Measurements from ENCODE around the gene PPY.
A peak's percentile ranks its signal among the peaks of the same experiment; 100 is the strongest.
"Not testable (repeated sequence)": the region's sequence is repeated elsewhere in the genome, so short reads cannot be mapped to it uniquely, and the experiment has no call there.

PPY gene, protein sequence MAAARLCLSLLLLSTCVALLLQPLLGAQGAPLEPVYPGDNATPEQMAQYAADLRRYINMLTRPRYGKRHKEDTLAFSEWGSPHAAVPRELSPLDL

DNA sequence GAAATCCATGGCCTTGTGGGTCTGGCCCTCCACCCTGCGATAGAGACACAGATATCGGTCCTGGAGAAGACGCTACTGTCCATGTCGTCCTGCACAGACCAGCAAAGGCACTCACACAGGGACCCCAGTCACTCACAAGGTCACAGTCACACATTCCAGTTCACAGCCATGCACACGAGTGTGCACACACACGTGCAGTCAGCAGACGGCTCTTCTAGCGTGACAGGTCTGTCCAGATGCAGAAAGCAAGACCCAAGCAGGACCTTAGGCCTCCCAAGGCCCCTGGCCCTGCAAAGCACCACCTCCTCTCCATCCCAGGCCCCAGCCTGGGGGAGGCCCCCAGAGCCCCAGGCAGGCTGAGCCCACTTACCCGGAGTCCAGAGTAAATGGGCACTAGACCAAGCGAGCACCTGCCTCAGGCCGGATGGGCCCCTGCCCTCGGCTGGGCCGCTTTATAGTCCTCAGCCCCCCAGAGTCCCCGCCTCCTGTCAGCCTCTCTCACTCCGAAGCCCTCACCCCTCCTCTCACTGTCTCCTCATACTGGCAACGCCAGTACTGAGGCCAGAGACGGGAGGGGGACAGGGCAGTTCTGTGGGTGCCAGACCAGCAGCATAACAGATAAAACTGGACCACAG lies at the start of gene PPY:
Gene PPY (minus strand): TSS at position 426 of the 635 bp plus-strand sequence. CDS start 822 bp downstream, outside the sequence.
- DNase-seq (ENCODE audit: low read depth, low spot score) = no peak

DNA sequence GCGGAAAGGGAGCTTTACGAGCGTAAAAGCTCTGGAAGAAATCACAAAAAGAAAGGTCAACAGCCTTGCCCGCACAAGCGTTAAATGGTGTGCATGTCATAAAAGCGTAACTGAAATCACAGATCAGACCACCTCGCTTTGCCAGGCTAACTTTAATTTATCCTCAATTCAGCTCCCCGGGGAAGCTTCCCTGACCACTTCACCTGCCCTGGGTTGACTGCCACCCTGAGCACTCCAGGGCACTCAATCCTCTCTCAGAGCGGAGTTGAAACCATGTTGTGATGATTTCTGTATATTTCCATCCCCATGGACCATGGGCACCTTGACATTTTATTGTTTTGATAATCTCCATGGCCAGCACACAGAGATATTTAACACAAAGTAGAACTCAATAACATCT lies 46.0 kb upstream of the PPY start:
- DNase-seq (ENCODE audit: low read depth, low spot score) = no peak

DNA sequence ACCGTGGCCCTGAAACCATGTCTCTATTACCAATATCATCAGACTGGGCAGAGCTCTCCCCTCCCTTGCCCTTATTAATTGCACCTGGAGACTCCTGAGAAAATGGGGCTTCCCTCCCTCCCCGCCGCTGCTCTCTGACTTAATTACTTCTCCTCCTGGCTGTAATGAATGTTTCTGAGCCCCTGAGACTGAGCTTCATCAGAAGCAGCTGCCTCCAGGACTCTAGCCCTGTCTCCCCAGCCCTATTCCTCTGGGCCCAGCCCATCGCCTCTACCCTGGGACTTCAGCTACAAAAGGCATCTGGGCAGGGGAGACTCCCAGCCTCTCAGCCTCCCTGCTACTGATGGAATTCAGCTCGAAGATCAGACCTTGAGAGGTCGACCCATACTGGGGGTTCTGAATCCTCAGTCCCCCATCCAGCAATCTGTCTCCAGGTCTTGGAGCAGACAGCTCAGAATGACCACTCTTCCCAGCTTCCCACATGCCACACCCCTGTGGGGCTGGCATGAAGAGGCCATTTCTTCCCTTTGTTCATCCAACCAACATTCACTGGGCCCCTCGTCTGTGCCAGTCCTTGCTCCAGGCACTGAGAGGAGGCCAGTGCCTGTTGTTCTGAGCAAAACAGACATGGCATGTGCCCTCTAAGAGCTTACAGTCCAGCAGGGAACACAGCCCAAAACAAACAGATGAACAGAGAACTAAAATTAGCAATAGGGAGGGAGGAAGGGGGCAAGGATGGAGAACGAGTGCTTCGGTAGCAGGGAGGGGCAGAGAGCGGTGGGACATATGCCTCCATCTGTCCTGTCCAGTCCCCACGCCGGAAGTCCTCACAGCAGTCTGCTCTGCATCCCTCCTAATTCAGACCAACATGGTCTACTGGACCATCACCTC lies 45.1 kb upstream of the PPY start:
- no peak for DNase-seq (ENCODE audit: low read depth, low spot score)

DNA sequence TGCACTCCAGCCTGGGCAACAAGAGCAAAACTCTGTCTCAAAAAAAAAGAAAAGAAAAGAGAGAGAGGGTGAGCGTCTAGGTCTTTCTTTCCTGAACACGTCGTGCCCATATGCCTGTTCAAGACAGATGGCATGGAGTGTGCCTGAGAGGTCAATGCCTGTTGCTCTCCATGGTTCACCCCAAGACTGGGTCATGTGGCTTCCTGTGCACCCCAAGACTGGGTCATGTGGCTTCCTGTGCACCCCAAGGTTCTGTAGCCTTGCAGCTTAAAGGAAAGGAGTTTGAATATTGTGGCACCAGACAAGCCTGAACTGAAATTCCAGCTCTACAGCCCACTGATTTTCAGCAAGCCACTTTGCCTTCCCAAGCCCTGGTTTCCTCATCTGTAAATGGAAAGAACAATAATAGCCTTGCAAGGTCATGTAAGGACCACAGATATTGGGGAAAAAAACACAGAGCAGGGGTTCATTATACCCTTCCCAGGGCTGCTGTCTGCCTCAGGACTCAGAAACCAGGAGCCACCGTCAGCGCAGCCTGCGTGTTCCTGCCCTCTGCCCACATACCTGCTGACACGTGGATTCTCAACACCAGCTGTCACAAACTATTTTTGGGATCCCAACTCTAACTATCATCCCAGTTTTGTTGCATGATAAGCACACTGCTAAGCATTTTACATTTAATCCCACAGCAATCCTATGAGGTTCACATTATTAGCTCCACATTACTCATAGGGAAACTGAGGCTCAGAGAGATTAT lies 44.1 kb upstream of the PPY start:
- DNase-seq (ENCODE audit: low read depth, low spot score) = no peak

DNA sequence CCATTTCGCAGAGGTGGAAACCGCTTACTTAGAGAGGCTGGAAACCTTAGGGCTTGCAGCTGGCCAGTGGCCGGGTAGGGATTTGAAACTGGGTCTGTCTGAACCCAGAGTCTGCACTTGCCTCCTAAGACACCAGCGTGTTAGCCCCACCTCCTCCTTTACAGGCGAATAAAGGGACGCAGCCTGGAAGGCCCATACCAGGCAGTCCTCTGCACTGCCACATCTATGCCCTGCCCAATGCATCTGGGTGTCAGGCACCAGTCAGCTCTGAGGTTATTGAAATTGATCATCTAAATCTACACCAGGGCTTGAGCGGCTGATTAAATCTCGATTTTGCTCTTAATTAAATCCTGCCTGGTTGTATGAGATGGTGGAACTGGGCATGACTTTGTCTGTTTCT lies 42.2 kb upstream of the PPY start:
- no peak for DNase-seq (ENCODE audit: low read depth, low spot score)

DNA sequence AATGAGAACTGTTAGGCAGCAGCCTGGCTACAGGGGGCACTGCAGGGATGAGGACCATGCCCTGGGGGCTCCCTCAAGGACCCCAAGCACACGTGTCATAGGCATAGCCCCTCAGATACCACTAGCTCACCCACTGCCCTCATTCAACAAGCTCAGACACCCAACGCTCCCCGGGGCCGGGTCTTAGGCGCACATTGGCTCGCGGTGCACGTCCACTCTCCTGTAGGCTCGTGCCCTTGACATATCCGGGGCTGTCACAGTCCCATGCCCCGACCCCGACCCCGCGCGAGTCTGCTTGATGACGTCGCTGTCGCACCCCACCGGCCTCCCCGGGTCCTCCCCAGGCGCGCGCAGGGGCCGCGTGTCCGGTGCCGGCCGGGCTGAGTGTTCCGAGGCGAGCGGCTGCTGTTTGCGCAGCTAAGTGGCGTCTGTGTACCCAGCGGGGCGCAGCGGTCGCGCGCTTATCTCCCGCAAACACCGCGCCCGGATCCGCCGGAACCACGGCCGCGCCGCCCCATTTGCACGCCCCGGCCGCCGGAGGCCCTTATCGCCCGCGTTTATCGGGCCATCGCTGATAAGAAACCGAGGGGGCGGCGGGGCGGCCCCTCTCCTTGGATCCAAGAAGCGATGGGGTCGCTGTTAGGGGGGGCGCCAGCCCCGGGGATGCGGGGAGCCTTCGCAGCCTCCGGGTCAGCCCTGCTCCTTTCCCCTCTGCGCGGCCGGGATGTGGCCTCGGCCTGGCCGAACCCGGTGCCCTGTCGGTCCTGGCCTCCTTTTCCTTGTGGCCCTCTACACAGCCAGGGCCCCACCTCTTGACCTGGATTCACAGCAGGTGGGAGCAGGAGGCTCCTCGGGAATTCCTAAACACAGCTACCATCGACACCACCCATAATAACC lies 41.5 kb upstream of the PPY start:
- DNase-seq (ENCODE audit: low read depth, low spot score) = peak; percentile 31

DNA sequence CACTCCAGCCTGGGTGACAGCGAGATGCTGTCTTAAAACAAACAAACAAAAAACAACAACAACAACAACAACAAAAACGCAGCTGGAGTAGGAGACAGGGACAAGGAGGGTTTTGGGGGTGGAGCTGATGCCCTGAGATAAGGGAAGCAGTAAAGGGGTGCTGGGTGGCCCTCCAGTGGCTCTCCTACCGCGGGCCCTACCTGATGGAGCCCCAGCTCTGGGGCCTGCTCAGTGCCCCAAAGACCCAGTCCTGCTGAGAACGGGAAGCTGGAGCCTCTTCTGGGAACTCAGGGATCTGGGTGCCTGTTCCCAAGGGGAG lies 40.9 kb upstream of the PPY start:
- no peak for DNase-seq (ENCODE audit: low read depth, low spot score)

DNA sequence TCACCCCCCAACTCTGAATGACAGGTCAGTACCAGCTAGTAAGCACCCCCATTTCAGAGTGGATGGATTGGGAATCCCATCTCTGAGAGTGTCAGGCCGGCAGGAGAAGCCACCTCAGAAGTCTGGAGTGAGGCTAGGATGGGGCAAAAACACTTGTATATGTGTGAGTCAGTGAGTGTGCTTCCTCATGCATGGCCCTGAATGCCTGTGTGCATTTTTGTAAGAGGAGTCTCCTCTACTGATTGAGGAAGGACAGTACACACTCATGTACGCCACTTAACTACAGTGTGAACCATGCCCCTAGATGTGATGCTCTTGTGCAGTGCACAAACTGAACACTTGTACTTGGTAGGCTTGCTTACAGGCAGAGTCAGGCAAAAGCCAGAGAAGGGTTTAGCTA lies 39.9 kb upstream of the PPY start:
- no peak for DNase-seq (ENCODE audit: low read depth, low spot score)

DNA sequence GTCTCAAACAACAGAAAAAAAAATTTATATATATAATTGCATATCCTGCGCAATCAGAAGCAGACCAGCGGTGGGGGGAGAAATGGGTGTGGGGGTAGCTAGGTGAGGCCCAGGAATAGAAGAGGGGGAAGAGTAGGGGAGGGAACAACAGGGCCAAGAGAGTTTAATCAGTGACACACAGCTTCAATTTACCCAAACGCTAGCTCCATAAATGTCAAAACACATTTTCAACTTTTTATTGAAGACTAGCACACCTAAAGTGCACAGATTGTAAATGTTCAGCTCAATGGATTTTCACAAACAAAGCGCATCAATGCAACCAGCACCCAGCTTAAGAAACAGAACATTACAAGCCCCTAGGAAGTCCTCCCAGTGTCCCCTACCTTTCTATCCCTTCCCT lies 37.4 kb upstream of the PPY start:
- no peak for DNase-seq (ENCODE audit: low read depth, low spot score)

DNA sequence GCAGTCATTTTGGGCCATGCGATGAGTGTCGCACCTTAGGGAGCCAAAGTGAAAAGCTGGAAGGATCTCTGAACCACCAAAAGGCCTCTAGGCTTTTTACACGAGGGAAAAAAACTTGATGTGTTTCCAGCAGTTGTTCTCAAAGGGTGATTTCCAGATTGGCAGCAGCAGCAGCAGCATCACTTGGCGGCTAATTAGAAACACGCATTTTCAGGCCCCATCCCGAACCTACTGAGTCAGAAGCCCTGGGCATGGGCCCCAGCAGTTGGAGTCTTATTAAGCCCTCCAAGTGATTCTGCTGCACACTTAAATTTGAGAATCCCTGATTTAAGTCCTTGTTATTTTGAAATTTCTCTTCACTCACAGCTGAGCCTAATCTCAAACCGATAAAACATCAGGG lies 36.7 kb upstream of the PPY start:
- DNase-seq (ENCODE audit: low read depth, low spot score) = no peak

DNA sequence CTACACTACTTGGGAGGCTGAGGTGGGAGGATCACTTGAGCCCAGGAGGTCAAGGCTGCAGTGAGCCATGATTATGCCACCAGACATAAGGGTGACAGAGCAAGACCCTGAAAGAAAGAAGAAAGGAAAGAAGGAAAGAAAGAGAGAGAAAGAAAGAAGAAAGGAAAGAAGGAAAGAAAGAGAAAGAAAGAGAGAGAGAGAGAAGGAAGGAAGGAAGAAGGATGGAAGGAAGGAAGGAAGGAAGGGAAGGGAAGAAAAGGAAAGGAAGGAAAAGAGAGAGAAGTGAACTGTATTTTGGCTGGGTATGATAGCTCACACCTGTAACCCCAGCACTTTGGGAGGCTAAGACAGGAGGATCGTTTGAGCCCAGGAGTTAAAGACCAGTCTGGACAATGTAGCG lies 35.8 kb upstream of the PPY start:
- DNase-seq (ENCODE audit: low read depth, low spot score) = no peak

DNA sequence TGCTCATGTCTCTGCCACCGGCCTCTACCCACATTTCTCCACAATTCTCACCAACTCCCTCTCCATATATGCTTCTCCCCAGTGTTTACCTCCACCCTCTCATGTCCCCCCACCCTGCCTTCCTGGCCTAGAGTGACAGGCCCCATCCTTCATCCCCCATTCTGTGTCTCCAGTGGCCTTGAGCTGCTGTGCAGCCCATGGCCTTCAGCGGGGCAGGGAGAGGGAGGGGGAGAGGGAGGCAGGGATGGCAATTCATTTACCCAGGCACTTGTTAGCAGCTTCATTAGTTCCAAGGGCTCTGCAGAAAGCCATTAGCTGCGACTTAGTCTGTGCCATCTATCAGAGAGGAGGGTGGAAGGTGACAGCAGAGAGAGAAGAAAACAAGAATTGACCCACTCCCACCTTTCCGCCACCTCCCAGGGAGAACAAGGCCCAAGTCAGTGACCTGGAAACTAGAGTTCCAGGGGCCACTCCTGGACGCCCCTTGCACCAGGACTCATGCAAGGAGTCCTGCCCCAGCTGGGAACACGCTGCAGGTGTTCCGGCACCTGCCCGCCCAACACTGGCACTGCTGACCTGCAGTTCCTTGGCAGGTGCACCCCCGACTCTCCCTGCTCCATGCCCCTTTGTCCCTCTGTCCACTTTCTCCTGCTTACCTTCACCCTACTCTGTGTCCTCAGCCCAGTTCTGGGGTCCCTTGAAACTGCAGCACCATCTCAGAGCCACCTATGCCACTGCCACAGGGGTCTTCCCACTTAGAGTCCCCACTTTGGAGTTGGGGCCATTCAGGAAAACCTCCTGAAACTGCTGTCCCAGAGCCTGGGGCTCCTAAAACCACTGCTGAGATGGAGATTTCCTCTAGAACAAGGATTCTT lies 34.9 kb upstream of the PPY start:
- no peak for DNase-seq (ENCODE audit: low read depth, low spot score)

DNA sequence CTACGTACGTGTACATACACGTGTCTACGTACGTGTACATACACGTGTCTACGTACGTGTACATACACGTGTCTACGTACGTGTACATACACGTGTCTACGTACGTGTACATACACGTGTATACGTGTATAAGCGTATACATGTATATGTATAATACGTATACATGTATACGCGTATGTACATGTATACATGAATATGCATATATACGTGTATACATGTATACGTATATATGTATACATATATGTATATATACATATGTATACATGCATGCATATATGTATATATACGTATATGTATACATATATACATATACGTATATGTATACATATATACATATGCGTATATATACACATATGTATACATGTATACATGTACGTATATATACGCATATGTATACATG lies 33.6 kb upstream of the PPY start:
- DNase-seq (ENCODE audit: low read depth, low spot score) = no peak

DNA sequence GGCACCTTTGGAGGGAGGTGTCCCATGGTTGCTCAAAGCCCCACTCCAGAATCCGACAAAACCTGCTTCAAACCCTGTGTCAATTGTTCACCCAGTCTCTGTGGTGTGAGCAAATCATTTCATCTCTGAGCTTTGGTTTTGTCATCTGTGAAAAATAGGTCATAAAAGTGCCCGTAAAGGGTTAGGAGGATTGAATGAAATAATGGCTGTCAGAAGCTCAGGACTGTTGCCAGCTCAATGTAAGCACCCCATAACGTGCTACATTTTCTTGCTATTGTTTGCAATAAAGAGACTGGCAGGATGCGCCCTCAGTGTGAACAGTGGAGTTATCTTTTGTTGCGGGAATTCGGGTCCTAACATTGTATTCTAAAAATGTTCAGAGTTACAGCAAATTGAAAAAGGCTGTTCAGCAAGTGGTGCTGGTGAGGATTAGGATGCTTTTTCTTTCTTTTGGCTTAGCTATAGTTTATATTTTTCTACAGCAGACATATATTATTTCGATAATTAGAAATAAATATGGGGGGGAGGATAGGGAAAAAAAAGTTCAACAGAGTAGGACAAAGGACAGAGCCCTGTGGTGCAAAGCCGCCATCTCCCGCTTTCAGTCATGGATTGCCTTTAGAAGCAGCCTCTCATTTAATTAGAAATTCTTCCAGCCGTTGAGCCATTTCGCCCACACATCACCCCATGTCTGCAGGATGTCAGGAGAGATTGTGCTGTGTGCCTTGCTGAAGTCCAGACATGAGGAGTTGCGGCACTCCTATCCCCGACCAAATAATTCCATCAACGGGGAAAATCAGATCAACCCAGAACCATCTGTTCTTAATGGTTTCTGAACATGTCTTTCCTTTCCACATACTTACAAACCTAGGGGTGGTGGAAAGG lies 32.3 kb upstream of the PPY start:
- no peak for DNase-seq (ENCODE audit: low read depth, low spot score)

DNA sequence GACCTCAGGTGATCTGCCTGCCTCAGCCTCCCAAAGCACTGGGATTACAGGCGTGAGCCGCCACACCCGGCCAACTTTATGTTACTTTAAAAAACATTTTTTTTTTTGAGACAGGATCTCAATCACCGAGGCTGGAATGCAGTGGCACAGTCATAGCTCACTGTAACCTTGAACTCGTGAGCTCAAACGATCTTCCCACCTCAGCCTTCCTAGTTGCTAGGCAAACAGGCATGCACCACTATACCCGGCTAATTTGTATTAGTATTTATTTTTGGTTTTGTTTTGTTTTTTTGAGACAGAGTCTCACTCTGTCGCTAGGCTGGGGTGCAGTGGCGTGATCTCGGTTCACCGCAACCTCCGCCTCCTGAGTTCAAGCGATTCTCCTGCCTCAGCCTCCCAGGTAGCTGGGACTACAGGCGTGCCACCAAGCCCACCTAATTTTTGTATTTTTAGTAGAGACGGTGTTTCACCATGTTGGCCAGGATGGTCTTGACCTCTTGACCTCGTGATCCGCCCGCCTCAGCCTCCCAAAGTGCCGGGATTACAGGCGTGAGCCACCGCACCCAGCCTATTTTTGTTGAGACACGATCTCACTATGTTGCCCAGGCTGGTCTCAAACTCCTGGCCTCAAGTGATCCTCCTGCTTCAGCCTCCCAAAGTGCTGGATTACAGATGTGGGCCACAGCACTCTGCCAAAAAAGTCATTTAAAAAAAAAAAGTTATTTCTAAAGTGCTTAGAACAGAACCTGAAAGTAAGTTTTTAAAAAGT lies 30.4 kb upstream of the PPY start:
- DNase-seq (ENCODE audit: low read depth, low spot score) = not testable (repeated sequence)

DNA sequence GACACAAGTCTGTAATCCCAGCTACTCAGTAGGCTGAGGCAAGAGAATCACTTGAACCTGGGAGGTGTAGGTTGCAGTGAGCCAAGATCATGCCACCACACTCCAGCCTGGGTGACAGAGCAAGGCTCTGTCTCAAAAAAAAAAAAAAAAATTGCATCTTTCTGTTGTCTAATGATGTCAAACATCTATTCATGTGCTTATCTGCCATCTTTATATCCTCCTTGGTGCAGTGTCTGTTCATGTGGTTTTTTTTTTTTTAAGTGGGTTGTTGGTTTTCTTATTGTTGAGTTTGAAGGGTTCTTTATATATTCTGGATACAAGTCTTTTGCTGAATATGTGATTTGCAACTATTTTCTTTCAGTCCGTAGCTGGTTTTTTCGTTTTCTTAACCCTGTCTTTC lies 29.2 kb upstream of the PPY start:
- DNase-seq (ENCODE audit: low read depth, low spot score) = not testable (repeated sequence)

DNA sequence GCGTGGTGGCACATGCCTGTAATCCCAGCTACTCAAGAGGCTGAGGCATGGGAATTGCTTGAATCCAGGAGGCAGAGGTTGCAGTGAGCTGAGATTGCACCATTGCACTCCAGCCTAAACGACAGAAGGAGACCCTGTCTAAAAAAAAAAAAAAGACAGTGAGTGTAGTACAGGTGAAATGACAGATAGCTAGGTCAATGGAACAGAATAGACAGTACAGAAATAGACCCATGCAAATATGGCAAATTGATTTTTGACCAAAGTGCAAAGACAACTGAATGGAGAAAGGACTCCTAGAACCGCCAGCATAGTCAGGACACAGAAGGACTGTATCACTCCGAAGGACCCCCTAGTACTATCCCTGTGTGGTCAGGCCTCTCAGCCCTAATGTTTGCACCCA lies 28.1 kb upstream of the PPY start:
- no peak for DNase-seq (ENCODE audit: low read depth, low spot score)

DNA sequence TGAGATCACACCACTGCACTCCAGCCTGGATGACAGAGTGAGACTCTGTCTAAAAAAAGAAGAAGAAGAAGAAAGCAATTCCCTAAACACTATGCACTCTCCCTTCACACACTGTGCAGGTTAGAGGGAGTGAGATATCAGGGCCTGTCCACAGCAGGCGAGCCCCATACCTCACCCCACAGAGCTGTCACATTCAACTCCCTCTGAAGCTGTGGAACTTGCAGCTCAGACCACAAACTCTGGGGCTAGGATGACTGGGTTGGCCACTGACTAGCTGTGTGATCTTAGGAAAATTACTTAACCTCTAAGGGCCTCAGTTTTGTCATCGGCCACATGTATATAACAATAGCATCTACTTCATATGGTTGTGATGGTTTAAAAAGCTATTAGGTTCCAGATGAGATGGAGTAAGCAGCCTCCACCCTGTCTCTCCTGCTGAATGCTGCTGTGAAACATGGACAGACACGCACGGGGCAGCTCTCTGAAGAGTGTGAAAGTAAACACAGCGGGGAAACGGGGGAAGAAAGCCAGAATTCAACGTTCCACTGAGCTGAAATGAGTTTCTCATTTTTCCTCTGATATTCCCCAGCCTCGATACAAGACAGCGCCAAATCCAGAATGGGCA lies 25.1 kb upstream of the PPY start:
- DNase-seq (ENCODE audit: low read depth, low spot score) = no peak

All from ELF-1 (cell line).